Mesenchymal stem cell (in vitro differentiated cells and primary cell): ENCODE measurements around the gene TBCA.

Experiments
- DNase-seq: peaks from one replicate; pipeline ENCODE4 v3.0.0-alpha.2; 2013
- H2AFZ ChIP-seq: one replicate; pipeline ENCODE4 v1.6.1; 2013; ENCODE audit warnings: low read depth, mild to moderate bottlenecking, control low read depth, inconsistent platforms, low read length, moderate library complexity
- H2AK5ac ChIP-seq: 2 replicates; pipeline ENCODE4 v1.6.1; 2013; ENCODE audit warnings: low read length, moderate library complexity, mild to moderate bottlenecking, inconsistent platforms; ENCODE audit not compliant: severe bottlenecking
- H2BK120ac ChIP-seq: one replicate; pipeline ENCODE4 v1.6.1; 2013; ENCODE audit warnings: low read depth, mild to moderate bottlenecking, inconsistent platforms, low read length, moderate library complexity
- H2BK12ac ChIP-seq, 2 experiments: one replicate each; pipeline ENCODE4 v1.6.1; 2013; ENCODE audit warnings: inconsistent platforms in 2 of 2, low read length in 2 of 2, mild to moderate bottlenecking in 2 of 2, moderate library complexity in 2 of 2, control low read depth in 1 of 2
- H2BK15ac ChIP-seq: one replicate; pipeline ENCODE4 v1.6.1; 2013; ENCODE audit warnings: mild to moderate bottlenecking, low read depth, inconsistent platforms; ENCODE audit not compliant: poor library complexity, severe bottlenecking
- H2BK5ac ChIP-seq: 2 replicates; pipeline ENCODE4 v1.6.1; 2013; ENCODE audit warnings: low read depth, mild to moderate bottlenecking, low read length, control low read depth, inconsistent platforms; ENCODE audit not compliant: poor library complexity, severe bottlenecking
- H3K14ac ChIP-seq, 2 experiments: one replicate each; pipeline ENCODE4 v1.6.1; 2013; ENCODE audit warnings: inconsistent platforms in 2 of 2, low read length in 2 of 2, control low read depth in 1 of 2, mild to moderate bottlenecking in 1 of 2, moderate library complexity in 1 of 2
- H3K18ac ChIP-seq, 2 experiments: one replicate each; pipeline ENCODE4 v1.6.1; 2013; ENCODE audit warnings: inconsistent platforms in 2 of 2, low read length in 2 of 2, control low read depth in 1 of 2, low read depth in 1 of 2, mild to moderate bottlenecking in 1 of 2
- H3K23ac ChIP-seq, 2 experiments: one replicate each; pipeline ENCODE4 v1.6.1; 2013; ENCODE audit warnings: inconsistent platforms in 2 of 2, low read length in 2 of 2, mild to moderate bottlenecking in 2 of 2, moderate library complexity in 2 of 2, control low read depth in 1 of 2
- H3K27ac ChIP-seq: 2 replicates; pipeline ENCODE4 v1.5.1; 2013; ENCODE audit warnings: mild to moderate bottlenecking, moderate library complexity, low read length, control low read depth, inconsistent platforms; ENCODE audit not compliant: poor library complexity, severe bottlenecking
- H3K27me3 ChIP-seq, 2 experiments: 2 replicates each; pipeline versions ENCODE4 v1.6.1 to v1.7.0; 2013; ENCODE audit warnings: low read length in 2 of 2, mild to moderate bottlenecking in 2 of 2, moderate library complexity in 2 of 2, control low read depth in 1 of 2, inconsistent platforms in 1 of 2; ENCODE audit not compliant: control insufficient read depth in 1 of 2, insufficient read depth in 1 of 2
- H3K36me3 ChIP-seq, 2 experiments: 2 replicates each; pipeline versions ENCODE4 v1.6.1 to v1.7.0; 2013; ENCODE audit warnings: low read length in 2 of 2, control low read depth in 1 of 2, inconsistent platforms in 1 of 2, low read depth in 1 of 2, mild to moderate bottlenecking in 1 of 2; ENCODE audit not compliant: insufficient read depth in 2 of 2, control insufficient read depth in 1 of 2
- H3K4ac ChIP-seq, 2 experiments: one replicate each; pipeline ENCODE4 v1.6.1; 2013; ENCODE audit warnings: inconsistent platforms in 2 of 2, low read length in 2 of 2, mild to moderate bottlenecking in 2 of 2, moderate library complexity in 2 of 2, control low read depth in 1 of 2, low read depth in 1 of 2
- H3K4me1 ChIP-seq: 2 replicates; pipeline ENCODE4 v1.6.1; 2013; ENCODE audit warnings: low read depth, low read length, control low read depth; ENCODE audit not compliant: control insufficient read depth, insufficient read depth
- H3K4me2 ChIP-seq: 2 replicates; pipeline ENCODE4 v1.6.1; 2013; ENCODE audit warnings: low read length, mild to moderate bottlenecking, inconsistent platforms; ENCODE audit not compliant: poor library complexity, severe bottlenecking
- H3K4me3 ChIP-seq, 2 experiments: 2 replicates each; pipeline versions ENCODE4 v1.5.1 to v1.7.0; 2013; ENCODE audit warnings: low read length in 2 of 2, mild to moderate bottlenecking in 2 of 2, control low read depth in 1 of 2, low read depth in 1 of 2; ENCODE audit not compliant: insufficient read depth in 1 of 2
- H3K79me1 ChIP-seq: replicated peaks from 2 replicates; pipeline ENCODE4 v1.6.1; 2013; ENCODE audit warnings: mild to moderate bottlenecking, control low read depth, low read length, inconsistent platforms; ENCODE audit not compliant: poor library complexity, severe bottlenecking
- H3K9ac ChIP-seq: 2 replicates; pipeline ENCODE4 v1.7.0; 2013; ENCODE audit warnings: mild to moderate bottlenecking, low read length, moderate library complexity
- H3K9me3 ChIP-seq: 2 replicates; pipeline ENCODE4 v1.7.0; 2013; ENCODE audit warnings: mild to moderate bottlenecking, low read length; ENCODE audit not compliant: control insufficient read depth
- H4K8ac ChIP-seq: one replicate; pipeline ENCODE4 v1.6.1; 2013; ENCODE audit warnings: inconsistent platforms, mild to moderate bottlenecking, low read length, moderate library complexity
- H4K91ac ChIP-seq: one replicate; pipeline ENCODE4 v1.6.1; 2013; ENCODE audit warnings: mild to moderate bottlenecking, low read length, inconsistent platforms
- WGBS: methylation state at CpG from one replicate; pipeline ENCODE4 v1.1.7; 2013; ENCODE audit warnings: mixed read lengths; 5-methylcytosine and 5-hydroxymethylcytosine counted together

Gene TBCA

GRCh38 chr5:77743181-77743580 is 33.0 kb downstream of the TBCA start:
- no peak overlapping the region for H2BK120ac ChIP-seq
- H3K36me3 ChIP-seq: peaks cover 0 to 15% of the 10 kb centered on the region in 2 experiments
- H3K9ac ChIP-seq: no peak overlapping the region
- H2AK5ac ChIP-seq: no peak overlapping the region
- peaks cover 2% of the 10 kb centered on the region for H3K4me1 ChIP-seq
- no peak overlapping the region for H4K8ac ChIP-seq
- no peak overlapping the region for H3K14ac ChIP-seq
- H2BK5ac ChIP-seq: no peak overlapping the region
- H3K4me2 ChIP-seq: no peak overlapping the region
- H3K27ac ChIP-seq: no peak overlapping the region
- H3K18ac ChIP-seq: no peak overlapping the region
- no peaks in the 10 kb centered on the region for H3K9me3 ChIP-seq
- no peak overlapping the region for H4K91ac ChIP-seq
- H3K79me1 ChIP-seq: peaks cover 14% of the 10 kb centered on the region
- H3K4ac ChIP-seq: no peak overlapping the region
- H2BK15ac ChIP-seq: no peak overlapping the region
- DNase-seq: no peak
- no peak overlapping the region for H2AFZ ChIP-seq
- no peaks in the 10 kb centered on the region for H3K27me3 ChIP-seq
- no peak overlapping the region for H3K4me3 ChIP-seq
- 79% methylated on average over 2 of the region's 3 CpGs for WGBS
- no peak overlapping the region for H3K23ac ChIP-seq
- H2BK12ac ChIP-seq: no peak overlapping the region

- H3K4me3 ChIP-seq: no peak overlapping the region
- H4K8ac ChIP-seq: no peak overlapping the region
- H2BK120ac ChIP-seq: no peak overlapping the region
- peaks cover 0 to 18% of the 10 kb centered on the region in 2 experiments for H3K36me3 ChIP-seq
- no peak overlapping the region for H3K18ac ChIP-seq
- H3K27ac ChIP-seq: no peak overlapping the region
- no peak overlapping the region for H2AK5ac ChIP-seq
- H3K27me3 ChIP-seq: no peaks in the 10 kb centered on the region
- DNase-seq: no peak
- H2BK5ac ChIP-seq: no peak overlapping the region
- no peak overlapping the region for H3K4me2 ChIP-seq
- H4K91ac ChIP-seq: no peak overlapping the region
- no peak overlapping the region for H2BK12ac ChIP-seq
- no peak overlapping the region for H3K14ac ChIP-seq
- H3K9me3 ChIP-seq: no peaks in the 10 kb centered on the region
- H3K9ac ChIP-seq: no peak overlapping the region
- H2BK15ac ChIP-seq: no peak overlapping the region
- H3K23ac ChIP-seq: no peak overlapping the region
- WGBS: 100% methylated on average over 1 of the region's 3 CpGs
- H3K4me1 ChIP-seq: peaks cover 2% of the 10 kb centered on the region
- peaks cover 14% of the 10 kb centered on the region for H3K79me1 ChIP-seq
- no peak overlapping the region for H3K4ac ChIP-seq
- H2AFZ ChIP-seq: no peak overlapping the region
Observed at GRCh38 chr5:77741608-77742007, 34.5 kb downstream of the TBCA start.

- no peak overlapping the region for H2BK120ac ChIP-seq
- H3K18ac ChIP-seq: no peak overlapping the region
- peaks cover 0 to 9% of the 10 kb centered on the region in 2 experiments for H3K36me3 ChIP-seq
- H2BK15ac ChIP-seq: no peak overlapping the region
- H3K27me3 ChIP-seq: no peaks in the 10 kb centered on the region
- H3K79me1 ChIP-seq: peaks cover 13% of the 10 kb centered on the region
- H2AFZ ChIP-seq: no peak overlapping the region
- H2AK5ac ChIP-seq: no peak overlapping the region
- no peak overlapping the region for H3K4me2 ChIP-seq
- peaks cover 5% of the 10 kb centered on the region for H3K9me3 ChIP-seq
- H4K8ac ChIP-seq: no peak overlapping the region
- no peak overlapping the region for H4K91ac ChIP-seq
- no peak overlapping the region for H3K14ac ChIP-seq
- DNase-seq: no peak
- H3K23ac ChIP-seq: no peak overlapping the region
- H3K9ac ChIP-seq: no peak overlapping the region
- H2BK5ac ChIP-seq: no peak overlapping the region
- no CpG with 5 or more reads among the region's 2 CpGs for WGBS
- no peak overlapping the region for H2BK12ac ChIP-seq
- H3K4me3 ChIP-seq: no peak overlapping the region
- H3K4ac ChIP-seq: no peak overlapping the region
- H3K27ac ChIP-seq: no peak overlapping the region
- no peaks in the 10 kb centered on the region for H3K4me1 ChIP-seq
Observed at GRCh38 chr5:77734885-77735284, 41.3 kb downstream of the TBCA start.

- no peak overlapping the region for H3K4me2 ChIP-seq
- no peak for DNase-seq
- H2AK5ac ChIP-seq: no peak overlapping the region
- 100% methylated on average over 3 of the region's 3 CpGs for WGBS
- no peak overlapping the region for H3K4ac ChIP-seq
- H2AFZ ChIP-seq: no peak overlapping the region
- H3K27ac ChIP-seq: no peak overlapping the region
- no peak overlapping the region for H2BK12ac ChIP-seq
- H3K23ac ChIP-seq: no peak overlapping the region
- peaks cover 14% of the 10 kb centered on the region for H3K79me1 ChIP-seq
- no peak overlapping the region for H2BK15ac ChIP-seq
- H3K4me3 ChIP-seq: no peak overlapping the region
- no peaks in the 10 kb centered on the region for H3K27me3 ChIP-seq
- no peak overlapping the region for H4K91ac ChIP-seq
- H3K18ac ChIP-seq: no peak overlapping the region
- no peak overlapping the region for H3K14ac ChIP-seq
- H3K9me3 ChIP-seq: peaks cover 5% of the 10 kb centered on the region
- no peak overlapping the region for H4K8ac ChIP-seq
- H3K36me3 ChIP-seq: peaks cover 0 to 7% of the 10 kb centered on the region in 2 experiments
- H3K4me1 ChIP-seq: no peaks in the 10 kb centered on the region
- H3K9ac ChIP-seq: no peak overlapping the region
- H2BK5ac ChIP-seq: no peak overlapping the region
- H2BK120ac ChIP-seq: no peak overlapping the region
Observed at GRCh38 chr5:77733130-77733529, 43.0 kb downstream of the TBCA start.
